ENCODE results near the gene POU2F1. TPM values are rescaled to one million over a fixed set of nuclear protein-coding genes. Genes with fewer than 3 reads are reported as not detected.

The POU2F1 gene
- total and polyA plus RNA-seq, 2 experiments from 2014 or later: 38.8 to 66.1 TPM

GRCh38 chr1:167432780-167433179, 212.1 kb downstream of the POU2F1 start:
- Histone ChIP-seq H3F3A (replicated peaks; ENCODE audit: low read depth) (peaks cover 9% of the 10 kb centered on the region; the same call in 1 of the 2 replicates), H3K27ac (ENCODE audit: low read depth) (no peak overlapping the region), H3K4me3 (no peak overlapping the region), H3K36me3 (ENCODE audit: insufficient read depth) (no peaks in the 10 kb centered on the region), H3K4me2 (no peak overlapping the region), H3K79me2 (replicated peaks; ENCODE audit: insufficient read depth) (no peaks in the 10 kb centered on the region), H3K9me2 (ENCODE audit: insufficient read depth) (no peaks in the 10 kb centered on the region; the same call in 1 of the 2 replicates), H3K4me1 (ENCODE audit: insufficient read depth) (peaks cover 35% of the 10 kb centered on the region), H2AFZ (no peak overlapping the region), H4K20me1 (replicated peaks; ENCODE audit: insufficient read depth) (no peaks in the 10 kb centered on the region), H3K27me3 (ENCODE audit: insufficient read depth) (peaks cover 4% of the 10 kb centered on the region; the same call in 1 of the 2 replicates)
- no peaks in the 10 kb centered on the region for H3K9me3 Mint-ChIP-seq
- no peak for TF ChIP-seq POLR2AphosphoS5 (IDR thresholded peaks at IDR 0.05; ENCODE audit: low read depth)
- TF ChIP-seq REST (IDR thresholded peaks at IDR 0.05; ENCODE audit: unreplicated experiment): no peak
- TF ChIP-seq, protein P1, sequence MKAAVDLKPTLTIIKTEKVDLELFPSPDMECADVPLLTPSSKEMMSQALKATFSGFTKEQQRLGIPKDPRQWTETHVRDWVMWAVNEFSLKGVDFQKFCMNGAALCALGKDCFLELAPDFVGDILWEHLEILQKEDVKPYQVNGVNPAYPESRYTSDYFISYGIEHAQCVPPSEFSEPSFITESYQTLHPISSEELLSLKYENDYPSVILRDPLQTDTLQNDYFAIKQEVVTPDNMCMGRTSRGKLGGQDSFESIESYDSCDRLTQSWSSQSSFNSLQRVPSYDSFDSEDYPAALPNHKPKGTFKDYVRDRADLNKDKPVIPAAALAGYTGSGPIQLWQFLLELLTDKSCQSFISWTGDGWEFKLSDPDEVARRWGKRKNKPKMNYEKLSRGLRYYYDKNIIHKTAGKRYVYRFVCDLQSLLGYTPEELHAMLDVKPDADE (IDR thresholded peaks at IDR 0.05): no peak
- no peak for TF ChIP-seq NANOG (IDR thresholded peaks at IDR 0.05; ENCODE audit: borderline replicate concordance)
- TF ChIP-seq ZNF331 (CRISPR knock-in tag; IDR thresholded peaks at IDR 0.05; ENCODE audit: low read depth): no peak
- TF ChIP-seq CTCF (conservative IDR thresholded peaks at IDR 0.05; ENCODE audit: low read depth in 2 of 2): no peak
- TF ChIP-seq ZNF114 (CRISPR knock-in tag; IDR thresholded peaks at IDR 0.05): no peak
- TF ChIP-seq JUNB (IDR thresholded peaks at IDR 0.05; ENCODE audit: unreplicated experiment): no peak
- no peak for TF ChIP-seq CREB1 (CRISPR knock-in tag; IDR thresholded peaks at IDR 0.05; ENCODE audit: low read depth)
- no peak for TF ChIP-seq STAT1 (IDR thresholded peaks at IDR 0.05; ENCODE audit: unreplicated experiment)
- TF ChIP-seq, protein P2, sequence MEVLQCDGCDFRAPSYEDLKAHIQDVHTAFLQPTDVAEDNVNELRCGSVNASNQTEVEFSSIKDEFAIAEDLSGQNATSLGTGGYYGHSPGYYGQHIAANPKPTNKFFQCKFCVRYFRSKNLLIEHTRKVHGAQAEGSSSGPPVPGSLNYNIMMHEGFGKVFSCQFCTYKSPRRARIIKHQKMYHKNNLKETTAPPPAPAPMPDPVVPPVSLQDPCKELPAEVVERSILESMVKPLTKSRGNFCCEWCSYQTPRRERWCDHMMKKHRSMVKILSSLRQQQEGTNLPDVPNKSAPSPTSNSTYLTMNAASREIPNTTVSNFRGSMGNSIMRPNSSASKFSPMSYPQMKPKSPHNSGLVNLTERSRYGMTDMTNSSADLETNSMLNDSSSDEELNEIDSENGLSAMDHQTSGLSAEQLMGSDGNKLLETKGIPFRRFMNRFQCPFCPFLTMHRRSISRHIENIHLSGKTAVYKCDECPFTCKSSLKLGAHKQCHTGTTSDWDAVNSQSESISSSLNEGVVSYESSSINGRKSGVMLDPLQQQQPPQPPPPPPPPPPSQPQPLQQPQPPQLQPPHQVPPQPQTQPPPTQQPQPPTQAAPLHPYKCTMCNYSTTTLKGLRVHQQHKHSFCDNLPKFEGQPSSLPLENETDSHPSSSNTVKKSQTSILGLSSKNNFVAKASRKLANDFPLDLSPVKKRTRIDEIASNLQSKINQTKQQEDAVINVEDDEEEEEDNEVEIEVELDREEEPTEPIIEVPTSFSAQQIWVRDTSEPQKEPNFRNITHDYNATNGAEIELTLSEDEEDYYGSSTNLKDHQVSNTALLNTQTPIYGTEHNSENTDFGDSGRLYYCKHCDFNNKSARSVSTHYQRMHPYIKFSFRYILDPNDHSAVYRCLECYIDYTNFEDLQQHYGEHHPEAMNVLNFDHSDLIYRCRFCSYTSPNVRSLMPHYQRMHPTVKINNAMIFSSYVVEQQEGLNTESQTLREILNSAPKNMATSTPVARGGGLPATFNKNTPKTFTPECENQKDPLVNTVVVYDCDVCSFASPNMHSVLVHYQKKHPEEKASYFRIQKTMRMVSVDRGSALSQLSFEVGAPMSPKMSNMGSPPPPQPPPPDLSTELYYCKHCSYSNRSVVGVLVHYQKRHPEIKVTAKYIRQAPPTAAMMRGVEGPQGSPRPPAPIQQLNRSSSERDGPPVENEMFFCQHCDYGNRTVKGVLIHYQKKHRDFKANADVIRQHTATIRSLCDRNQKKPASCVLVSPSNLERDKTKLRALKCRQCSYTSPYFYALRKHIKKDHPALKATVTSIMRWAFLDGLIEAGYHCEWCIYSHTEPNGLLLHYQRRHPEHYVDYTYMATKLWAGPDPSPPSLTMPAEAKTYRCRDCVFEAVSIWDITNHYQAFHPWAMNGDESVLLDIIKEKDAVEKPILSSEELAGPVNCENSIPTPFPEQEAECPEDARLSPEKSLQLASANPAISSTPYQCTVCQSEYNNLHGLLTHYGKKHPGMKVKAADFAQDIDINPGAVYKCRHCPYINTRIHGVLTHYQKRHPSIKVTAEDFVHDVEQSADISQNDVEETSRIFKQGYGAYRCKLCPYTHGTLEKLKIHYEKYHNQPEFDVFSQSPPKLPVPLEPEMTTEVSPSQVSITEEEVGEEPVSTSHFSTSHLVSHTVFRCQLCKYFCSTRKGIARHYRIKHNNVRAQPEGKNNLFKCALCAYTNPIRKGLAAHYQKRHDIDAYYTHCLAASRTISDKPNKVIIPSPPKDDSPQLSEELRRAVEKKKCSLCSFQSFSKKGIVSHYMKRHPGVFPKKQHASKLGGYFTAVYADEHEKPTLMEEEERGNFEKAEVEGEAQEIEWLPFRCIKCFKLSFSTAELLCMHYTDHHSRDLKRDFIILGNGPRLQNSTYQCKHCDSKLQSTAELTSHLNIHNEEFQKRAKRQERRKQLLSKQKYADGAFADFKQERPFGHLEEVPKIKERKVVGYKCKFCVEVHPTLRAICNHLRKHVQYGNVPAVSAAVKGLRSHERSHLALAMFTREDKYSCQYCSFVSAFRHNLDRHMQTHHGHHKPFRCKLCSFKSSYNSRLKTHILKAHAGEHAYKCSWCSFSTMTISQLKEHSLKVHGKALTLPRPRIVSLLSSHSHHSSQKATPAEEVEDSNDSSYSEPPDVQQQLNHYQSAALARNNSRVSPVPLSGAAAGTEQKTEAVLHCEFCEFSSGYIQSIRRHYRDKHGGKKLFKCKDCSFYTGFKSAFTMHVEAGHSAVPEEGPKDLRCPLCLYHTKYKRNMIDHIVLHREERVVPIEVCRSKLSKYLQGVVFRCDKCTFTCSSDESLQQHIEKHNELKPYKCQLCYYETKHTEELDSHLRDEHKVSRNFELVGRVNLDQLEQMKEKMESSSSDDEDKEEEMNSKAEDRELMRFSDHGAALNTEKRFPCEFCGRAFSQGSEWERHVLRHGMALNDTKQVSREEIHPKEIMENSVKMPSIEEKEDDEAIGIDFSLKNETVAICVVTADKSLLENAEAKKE (CRISPR knock-in tag; IDR thresholded peaks at IDR 0.05): no peak
- no peak for TF ChIP-seq EZH2phosphoT487 (IDR thresholded peaks at IDR 0.05; ENCODE audit: unreplicated experiment)
- no peak for TF ChIP-seq EZH2 (IDR thresholded peaks at IDR 0.05; ENCODE audit: low read depth, unreplicated experiment)
- H3K4me3 Mint-ChIP-seq: no peak overlapping the region
- H3K4me1 Mint-ChIP-seq: peaks cover 46% of the 10 kb centered on the region
- no peaks in the 10 kb centered on the region for H3K36me3 Mint-ChIP-seq (ENCODE audit: low read depth)
- H3K27me3 Mint-ChIP-seq (ENCODE audit: insufficient read depth, low read depth, poor library complexity): peaks cover 13% of the 10 kb centered on the region
- no peak overlapping the region for H3K27ac Mint-ChIP-seq
- ATAC-seq: no peak
- no peak for DNase-seq (ENCODE audit: low spot score)
